GM21423 (cell line): Measurements from ENCODE around the gene BICC1.

Source experiments
- ATAC-seq: cut with Tn5 transposase; IDR thresholded peaks from one replicate; pipeline ENCODE4 v1.9.1; 2021; ENCODE audit warnings: mild to moderate bottlenecking, moderate library complexity; ENCODE audit not compliant: unreplicated experiment

BICC1 gene

DNA sequence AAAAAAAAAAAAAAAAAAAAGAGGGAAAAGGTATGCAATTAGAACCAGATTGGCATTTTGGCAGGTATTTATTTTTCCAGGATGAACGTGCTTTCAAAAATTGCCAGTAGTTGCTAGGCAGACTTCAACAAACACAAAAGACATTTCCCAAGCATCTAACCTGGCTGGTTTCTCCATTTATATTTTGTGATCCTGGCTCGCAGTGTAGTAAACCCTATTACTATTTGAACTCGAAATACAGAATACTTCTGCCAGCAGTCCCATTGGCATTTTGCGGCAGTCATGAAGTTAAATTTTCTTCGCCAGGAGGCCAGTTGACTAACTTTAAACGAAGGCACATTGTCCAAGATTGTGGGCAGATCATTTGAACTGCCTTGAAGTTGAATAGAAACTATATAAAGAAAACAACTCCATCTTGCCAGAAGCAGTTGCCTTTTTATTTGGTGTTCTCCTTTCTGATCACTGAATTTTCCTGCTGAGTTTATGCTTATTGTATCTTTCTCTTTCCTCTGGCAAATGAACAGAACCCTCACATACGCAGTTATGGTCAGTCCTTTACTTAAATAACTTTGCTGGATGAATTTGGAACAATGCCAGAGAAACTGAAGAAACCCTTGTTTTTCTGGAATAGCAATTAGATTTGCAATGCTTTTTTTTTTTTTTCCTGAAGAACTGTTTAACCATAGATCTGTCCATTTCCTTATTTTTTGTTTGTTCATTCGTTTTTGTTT is 132.9 kb downstream of the BICC1 start:
- ATAC-seq = no peak

DNA sequence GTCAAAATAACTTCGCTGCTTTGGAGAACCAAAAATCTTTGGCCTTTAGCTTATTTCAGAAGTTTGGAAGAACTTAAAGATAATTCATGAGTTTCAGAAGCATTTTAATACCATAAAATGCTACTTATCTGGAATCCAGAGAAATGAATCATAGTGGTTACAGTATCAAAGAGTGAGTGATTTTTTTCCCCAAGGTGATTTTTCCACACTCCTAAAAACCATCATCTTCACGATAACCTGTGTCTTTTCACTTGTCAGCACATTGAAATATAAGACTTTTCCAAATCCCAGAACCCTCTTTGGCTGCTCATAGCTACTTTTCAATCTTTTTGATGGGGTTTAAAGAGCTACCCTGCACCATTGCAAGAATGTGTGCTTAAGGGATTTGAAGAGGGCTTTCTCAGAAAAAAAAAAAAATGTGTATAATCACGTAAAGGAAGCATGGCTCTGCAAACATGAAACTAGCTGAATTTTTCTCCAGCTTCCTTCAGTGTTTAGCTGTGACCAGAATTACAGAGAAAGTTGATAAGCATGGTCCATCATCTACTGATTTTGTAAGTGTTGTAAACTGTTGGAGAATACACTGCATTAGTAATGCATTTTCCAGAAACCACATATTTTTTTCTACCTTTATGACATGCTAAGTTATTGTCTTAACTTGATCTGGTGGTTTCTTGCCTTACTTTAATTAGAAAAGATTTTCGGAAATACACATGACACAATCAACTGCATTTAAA is 134.9 kb downstream of the BICC1 start:
- ATAC-seq = no peak

DNA sequence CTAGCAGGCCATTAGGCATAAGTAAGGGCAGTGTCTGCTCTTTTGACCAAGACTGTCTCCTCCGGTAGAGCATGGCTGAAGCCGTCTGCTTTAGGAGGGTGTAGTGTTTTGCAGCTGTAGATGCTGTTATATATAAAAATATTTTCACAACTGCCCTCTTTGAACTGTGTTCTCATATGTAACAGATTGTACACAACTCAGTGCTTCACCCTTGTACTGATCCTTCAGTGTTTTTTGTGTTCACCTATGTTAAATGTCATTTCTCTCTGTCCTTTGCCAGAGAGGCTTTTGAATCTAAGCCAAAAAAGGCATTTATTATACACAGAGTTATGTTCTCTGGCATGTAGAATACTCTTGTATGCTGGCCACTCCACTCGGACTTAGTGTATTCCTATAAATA is 135.5 kb downstream of the BICC1 start:
- ATAC-seq = no peak

DNA sequence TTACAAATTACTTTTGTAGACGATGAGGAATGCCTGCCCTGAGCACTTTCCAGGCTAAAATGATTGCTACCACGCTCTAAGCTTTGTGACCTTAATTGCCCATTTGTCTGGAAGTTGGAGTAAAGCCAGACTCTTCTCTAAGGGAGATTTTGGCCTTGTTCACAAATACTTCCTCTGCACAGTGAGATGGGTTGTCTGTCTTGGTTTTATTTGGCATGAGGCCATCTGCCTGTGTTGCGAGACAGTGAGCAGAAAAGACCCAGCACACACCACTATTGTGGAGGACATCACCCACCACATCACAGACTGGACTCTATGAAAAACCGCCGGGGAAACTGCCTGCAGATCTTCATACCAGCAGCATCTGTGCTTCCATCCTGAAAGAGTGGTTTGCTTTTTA is 138.4 kb downstream of the BICC1 start:
- no peak for ATAC-seq

- ATAC-seq = no peak
These were observed 139.1 kb downstream of the BICC1 start for GRCh38 chr10:58651742-58652141.

- ATAC-seq = no peak
These were observed 140.5 kb downstream of the BICC1 start for GRCh38 chr10:58653139-58653538.

DNA sequence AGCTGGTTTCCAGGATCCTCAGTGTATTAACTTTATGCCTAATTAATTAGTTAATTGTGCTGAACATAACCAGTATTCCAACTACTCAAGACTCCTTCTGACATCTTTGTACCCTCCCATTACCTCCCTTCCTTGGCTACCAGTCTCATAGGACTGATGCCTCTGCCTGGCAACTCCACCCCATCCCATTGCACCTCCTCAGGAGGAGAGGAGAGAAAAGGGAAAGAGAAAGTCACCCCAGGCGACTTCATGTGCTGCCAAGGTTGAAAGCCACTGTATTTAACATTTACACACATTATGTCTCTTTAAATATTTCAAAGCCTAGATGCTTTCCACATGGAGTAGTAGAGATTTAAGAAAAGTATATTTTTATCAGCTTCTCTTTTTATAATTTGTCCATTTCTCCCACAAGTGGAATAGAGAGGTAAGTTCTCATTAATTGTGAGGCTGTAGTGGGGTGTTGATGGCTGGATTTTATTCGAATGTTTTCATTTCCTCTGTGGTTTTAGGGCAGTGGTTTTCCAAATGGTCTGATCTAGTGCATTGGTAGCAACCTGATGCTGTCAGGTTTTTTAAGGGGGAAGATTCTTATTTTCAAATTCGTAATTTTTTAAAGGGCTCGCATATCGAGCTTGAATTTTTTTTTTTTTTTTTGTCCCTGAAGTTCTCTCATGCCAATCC is 148.0 kb downstream of the BICC1 start:
- no peak for ATAC-seq

GRCh38 chr10:58661336-58661735 is 148.7 kb downstream of the BICC1 start:
- no peak for ATAC-seq

DNA sequence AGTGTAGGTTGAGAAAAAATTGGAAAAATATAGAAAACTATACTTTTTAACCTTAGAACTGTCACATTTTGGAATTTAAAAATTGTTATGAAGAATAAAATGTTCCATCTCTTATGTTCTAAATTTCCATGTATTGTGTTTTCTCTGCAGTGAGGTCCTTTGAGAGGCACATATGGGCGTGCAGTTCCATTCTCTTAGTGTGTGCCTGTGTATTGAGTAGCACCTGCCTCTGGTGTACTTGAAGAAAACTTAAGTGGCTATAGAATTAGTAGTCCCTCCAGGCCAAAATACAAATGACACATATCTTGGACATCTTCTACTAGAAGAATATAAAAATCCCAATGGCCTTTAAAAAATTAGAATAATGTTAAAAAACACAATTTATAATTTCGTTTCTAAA is 149.2 kb downstream of the BICC1 start:
- no peak for ATAC-seq

DNA sequence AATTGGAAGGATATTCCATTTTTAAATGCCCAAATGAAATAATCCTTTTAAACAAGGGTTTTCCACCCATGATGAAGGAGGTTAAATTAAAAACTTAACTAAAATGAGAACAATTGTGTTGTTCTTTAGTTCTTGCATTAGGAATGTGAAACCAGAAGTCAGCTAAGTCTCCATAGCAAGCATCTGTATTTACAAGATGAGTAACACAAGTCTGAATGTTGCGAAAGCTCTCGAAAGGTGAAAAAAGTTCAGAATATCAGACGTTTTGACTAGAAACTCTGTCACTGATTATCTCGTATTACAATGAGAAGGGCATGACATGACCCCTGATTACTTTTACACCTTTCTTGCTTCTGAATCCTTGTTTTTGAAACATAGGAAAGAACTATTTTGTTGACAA is 149.6 kb downstream of the BICC1 start:
- ATAC-seq = no peak

GRCh38 chr10:58665361-58665760 is 152.7 kb downstream of the BICC1 start:
- no peak for ATAC-seq

DNA sequence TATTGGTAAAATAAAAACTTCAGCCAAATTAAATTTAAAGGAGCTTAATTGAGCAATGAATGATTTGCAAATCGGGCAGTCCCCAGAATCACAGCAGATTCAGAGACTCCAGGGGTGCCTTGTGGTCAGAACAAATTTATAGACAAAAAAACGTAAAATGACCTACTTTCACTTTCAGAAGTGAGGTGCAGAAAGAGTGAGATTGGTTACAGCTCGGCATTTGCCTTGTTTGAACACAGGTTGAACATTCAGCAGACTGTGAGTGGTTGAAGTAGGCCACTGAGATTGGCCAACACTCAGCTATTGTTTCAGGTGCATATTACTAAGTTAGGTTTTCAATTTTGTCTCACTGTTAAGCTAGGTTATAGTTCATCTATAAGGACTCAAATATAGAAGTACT is 153.4 kb downstream of the BICC1 start:
- ATAC-seq = no peak

DNA sequence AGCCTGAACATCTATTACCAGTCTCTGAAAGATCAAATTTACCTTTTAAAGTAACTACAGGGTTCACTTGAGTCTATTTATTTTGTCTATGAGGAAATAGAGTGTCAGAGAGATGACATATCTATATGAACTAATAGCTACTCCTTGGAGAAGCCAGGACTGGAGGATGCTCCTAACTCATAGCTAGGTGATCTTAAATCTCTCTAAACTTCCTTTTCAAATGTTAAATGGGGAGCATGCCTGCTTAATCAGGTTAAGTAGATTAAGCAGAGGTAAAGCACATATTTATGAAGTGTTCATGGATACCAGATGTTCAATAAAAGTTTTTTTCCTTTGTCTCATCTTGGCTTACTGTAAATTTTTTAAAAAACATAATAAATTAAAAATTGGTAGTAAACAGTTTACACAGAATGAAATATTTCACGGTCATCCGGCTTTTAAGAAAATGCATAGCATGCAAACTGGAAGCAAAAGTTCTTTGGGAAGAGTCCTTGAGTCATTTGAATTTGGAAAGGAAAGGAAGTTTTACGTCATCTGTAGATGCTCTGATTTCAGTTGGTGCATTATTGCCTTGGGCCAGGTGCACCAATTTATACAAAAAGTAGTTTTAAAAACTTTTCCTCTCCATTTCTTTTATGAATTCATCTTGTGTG is 155.1 kb downstream of the BICC1 start:
- ATAC-seq = no peak

GRCh38 chr10:58672845-58673244 is 160.2 kb downstream of the BICC1 start:
- no peak for ATAC-seq

DNA sequence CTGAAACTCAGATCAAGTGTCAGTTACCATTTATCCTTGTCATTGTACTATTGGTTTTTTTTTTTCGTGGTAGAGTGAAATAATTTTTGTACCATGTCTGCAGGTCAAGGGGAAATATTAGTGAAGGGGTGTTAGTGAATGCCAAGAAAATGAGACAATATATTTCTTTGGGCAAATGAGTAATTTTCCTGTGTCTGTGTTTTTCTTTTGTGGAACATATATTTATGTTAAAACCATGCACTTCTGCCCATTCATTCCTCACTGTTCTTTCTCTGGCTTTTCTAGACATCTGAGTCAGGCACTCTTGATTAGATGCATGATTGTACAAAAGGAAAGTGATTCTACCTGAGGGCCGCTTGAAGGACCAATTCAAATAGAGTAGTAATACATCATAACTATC is 161.6 kb downstream of the BICC1 start:
- no peak for ATAC-seq

DNA sequence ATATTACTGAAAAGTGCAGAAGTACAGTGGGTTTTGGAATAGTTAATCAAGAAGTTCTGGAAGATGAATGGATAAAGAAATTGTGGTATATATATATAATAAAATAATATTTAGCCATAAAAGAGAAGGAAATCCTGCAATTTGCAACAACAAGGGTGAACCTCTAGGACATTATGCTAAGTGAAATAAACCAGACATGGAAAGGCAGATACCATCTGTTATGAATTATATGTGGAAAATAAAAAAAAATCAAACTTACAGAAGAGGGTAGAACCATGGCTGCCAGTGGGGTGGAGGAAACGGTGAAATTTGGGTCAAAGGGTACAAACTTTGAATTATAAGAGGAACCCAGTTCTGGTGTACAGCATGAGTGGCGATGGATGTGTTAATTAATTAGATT is 162.6 kb downstream of the BICC1 start:
- no peak for ATAC-seq

DNA sequence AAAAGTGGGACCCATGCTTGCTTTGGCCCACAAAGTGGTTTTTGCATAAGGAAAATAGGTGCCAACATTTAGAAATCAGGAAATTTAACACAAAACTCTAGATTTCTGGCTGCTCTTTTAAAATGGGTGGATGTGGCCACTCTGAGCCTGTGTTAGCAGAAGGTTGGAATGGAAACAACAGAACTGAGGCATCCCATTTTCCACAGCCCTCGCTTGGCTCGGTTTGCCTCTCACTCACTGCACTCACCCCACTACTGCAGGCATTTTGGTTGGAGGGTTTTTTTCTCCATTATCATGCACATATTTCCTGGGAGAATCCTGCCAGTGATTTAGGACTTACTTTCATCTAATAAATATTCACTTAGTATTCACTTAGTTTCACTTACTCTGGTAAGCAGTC is 178.9 kb downstream of the BICC1 start:
- no peak for ATAC-seq

DNA sequence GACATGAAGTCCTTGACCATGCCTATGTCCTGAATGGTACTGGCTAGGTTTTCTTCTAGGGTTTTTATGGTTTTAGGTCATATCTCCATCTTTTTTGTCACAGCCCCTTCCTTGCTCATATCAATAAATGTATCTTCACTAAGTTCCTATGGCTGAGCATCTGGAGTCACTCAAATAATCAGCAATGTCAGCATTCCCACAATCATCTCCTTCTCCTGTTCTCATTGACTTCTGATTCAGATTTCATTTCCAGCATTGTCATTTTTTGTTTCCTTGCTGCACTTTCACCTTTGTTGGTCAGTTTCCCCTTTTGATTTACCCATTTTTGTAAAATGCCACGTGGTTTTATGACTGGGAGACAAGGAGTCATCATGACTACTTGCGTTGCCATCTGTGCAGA is 181.2 kb downstream of the BICC1 start:
- no peak for ATAC-seq

DNA sequence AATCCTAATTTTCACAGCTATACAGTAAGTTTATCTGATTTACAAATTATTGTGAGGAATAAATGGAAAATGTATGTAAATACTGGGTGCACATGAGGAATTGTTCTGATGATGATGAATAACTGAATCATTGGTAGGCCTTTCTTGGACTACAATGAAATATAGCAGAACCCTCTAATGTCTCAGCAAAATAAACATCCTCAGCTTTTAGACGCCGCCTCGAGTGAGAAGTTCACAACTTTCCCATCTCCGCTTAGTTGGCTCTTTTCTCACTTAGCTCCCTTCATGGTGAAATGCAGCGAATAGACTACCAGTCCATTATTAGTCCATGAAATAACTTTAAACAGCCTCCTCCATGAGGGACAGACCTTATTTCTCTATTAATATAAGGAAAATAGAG is 182.3 kb downstream of the BICC1 start:
- no peak for ATAC-seq

DNA sequence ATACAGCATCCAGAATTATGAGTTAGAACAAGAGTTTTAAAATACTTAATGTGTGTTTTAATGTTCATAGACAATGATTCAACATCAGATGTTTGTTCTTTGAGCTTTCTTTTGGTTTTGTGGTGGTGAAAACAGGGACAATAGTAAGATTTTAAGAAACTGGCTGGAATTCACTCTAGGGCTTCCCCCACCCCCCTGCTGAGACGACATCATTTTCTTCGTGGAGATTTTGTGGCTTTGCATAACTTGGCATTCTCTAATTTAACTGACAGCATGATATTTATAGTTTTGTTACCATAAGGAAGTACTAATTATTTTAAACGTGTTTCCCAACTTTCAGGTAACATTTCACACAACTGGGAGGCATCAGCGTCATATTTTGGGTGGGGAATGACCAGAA is 184.1 kb downstream of the BICC1 start:
- no peak for ATAC-seq

DNA sequence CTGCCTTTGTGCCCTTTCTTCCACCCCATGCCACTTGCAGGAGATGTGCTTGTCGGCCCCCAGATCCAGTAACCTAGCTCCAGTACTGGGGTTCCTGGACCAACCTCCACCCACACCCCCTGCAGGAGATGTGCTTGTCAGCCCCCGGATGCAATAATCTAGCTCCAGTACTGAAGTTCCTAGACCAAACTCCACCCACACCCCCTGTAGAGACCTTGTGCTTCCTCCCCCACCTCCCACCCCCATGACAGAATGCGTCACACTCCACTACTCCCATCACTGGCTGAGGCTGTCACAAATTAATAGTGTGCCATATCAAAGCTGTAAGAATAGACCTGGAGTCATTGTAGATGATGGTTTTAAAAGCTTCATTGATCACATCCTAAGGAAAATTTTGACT is 185.0 kb downstream of the BICC1 start:
- ATAC-seq = no peak
